Bronchial epithelial cell (primary cell): ENCODE results near the gene PRCP. TPM values are rescaled to one million over a fixed set of nuclear protein-coding genes. Genes with fewer than 3 reads are reported as not detected.
A peak's percentile ranks its signal among the peaks of the same experiment; 100 is the strongest.

ENCODE experiments used
- DNase-seq: peaks from one replicate; pipeline ENCODE4 v3.0.0-alpha.2; 2010; ENCODE audit warnings: low read depth
- FAIRE-seq: peaks from 2 replicates; lab custom pipeline; 2011; peaks lifted over from hg19 to GRCh38; lab: Jason Lieb, UNC
- H3K27me3 ChIP-seq: 2 replicates; pipeline ENCODE4 v1.5.1; 2011; ENCODE audit warnings: low read length; ENCODE audit not compliant: control insufficient read depth, insufficient read depth
- H3K36me3 ChIP-seq: 2 replicates; pipeline ENCODE4 v1.5.1; 2011; ENCODE audit warnings: low read length; ENCODE audit not compliant: control insufficient read depth, insufficient read depth
- H3K4me3 ChIP-seq: 2 replicates; pipeline ENCODE4 v1.5.1; 2011; ENCODE audit warnings: mild to moderate bottlenecking, low read depth, low read length, control low read depth
- CTCF ChIP-seq: IDR thresholded peaks from 2 replicates; pipeline ENCODE4 v1.5.1; 2011; ENCODE audit warnings: mild to moderate bottlenecking, moderate library complexity, low read length, control low read depth, inconsistent platforms; ENCODE audit not compliant: insufficient read depth, severe bottlenecking
- total RNA-seq: library from RNA; depleted of rRNA; stranded (reverse); fragments of >200 nt; gene quantifications from 2 replicates; pipeline ENCODE4 v1.2.1, GENCODE V29; 2014

Gene PRCP
- total RNA-seq, 1 donor from 2014 or later, result 10.0 TPM

GRCh38 chr11:82845356-82846353 is 54.6 kb downstream of the PRCP start:
- no peaks in the 10 kb centered on the region for H3K27me3 ChIP-seq
- H3K4me3 ChIP-seq, result no peak overlapping the region
- DNase-seq (no peak), FAIRE-seq (no peak)
- no peak for TF ChIP-seq CTCF
- H3K36me3 ChIP-seq, result no peaks in the 10 kb centered on the region

- no peaks in the 10 kb centered on the region for H3K27me3 ChIP-seq
- no peak for FAIRE-seq
- peak; percentile 64 for DNase-seq
- H3K4me3 ChIP-seq, result no peak overlapping the region
- TF ChIP-seq CTCF, result no peak
- H3K36me3 ChIP-seq, result no peaks in the 10 kb centered on the region
These were observed 57.0 kb downstream of the PRCP start for GRCh38 chr11:82843057-82843795.

- no peaks in the 10 kb centered on the region for H3K27me3 ChIP-seq
- FAIRE-seq (no peak), DNase-seq (no peak)
- no peaks in the 10 kb centered on the region for H3K36me3 ChIP-seq
- no peak for TF ChIP-seq CTCF
- H3K4me3 ChIP-seq, result no peak overlapping the region
These were observed 58.2 kb downstream of the PRCP start for GRCh38 chr11:82842019-82842418.

- H3K36me3 ChIP-seq, result no peaks in the 10 kb centered on the region
- no peak for TF ChIP-seq CTCF
- FAIRE-seq, result no peak
These were observed 62.6 kb downstream of the PRCP start for GRCh38 chr11:82837650-82838049.

GRCh38 chr11:82832983-82833382 is 67.2 kb downstream of the PRCP start:
- Histone ChIP-seq H3K4me3 (no peak overlapping the region), H3K36me3 (no peaks in the 10 kb centered on the region), H3K27me3 (no peaks in the 10 kb centered on the region)
- FAIRE-seq, result no peak
- TF ChIP-seq CTCF, result no peak
- DNase-seq, result no peak

More at GRCh38 chr11:82837650-82838049, 62.6 kb downstream of the PRCP start:
- no peak overlapping the region for H3K4me3 ChIP-seq
- no peak for DNase-seq
- no peaks in the 10 kb centered on the region for H3K27me3 ChIP-seq
